Progenitor cell of endocrine pancreas (in vitro differentiated cells): Measurements from ENCODE around the gene FEZ2. TPM values are rescaled to one million over a fixed set of nuclear protein-coding genes. Genes with fewer than 3 reads are reported as not detected.

Source experiments
- DNase-seq: peaks from one replicate; pipeline ENCODE4 v3.0.0; 2021; ENCODE audit warnings: low spot score; ENCODE audit not compliant: unreplicated experiment
- H3K27ac Mint-ChIP-seq: 2 replicates; pipeline ENCODE4 v1.8.0; 2021; ENCODE audit warnings: mild to moderate bottlenecking, moderate library complexity, mixed read lengths
- H3K27me3 Mint-ChIP-seq: 2 replicates; pipeline ENCODE4 v1.8.0; 2021; ENCODE audit warnings: mixed read lengths
- H3K36me3 Mint-ChIP-seq: 2 replicates; pipeline ENCODE4 v1.8.0; 2022; ENCODE audit warnings: mixed read lengths; ENCODE audit not compliant: insufficient read depth
- H3K4me1 Mint-ChIP-seq: 2 replicates; pipeline ENCODE4 v1.8.0; 2021; ENCODE audit warnings: low read depth, mixed read lengths
- H3K4me3 Mint-ChIP-seq: 2 replicates; pipeline ENCODE4 v1.8.0; 2021; ENCODE audit warnings: low read depth, mild to moderate bottlenecking, moderate library complexity, mixed read lengths
- H3K9me3 Mint-ChIP-seq: 2 replicates; pipeline ENCODE4 v1.8.0; 2021; ENCODE audit warnings: low read depth, mixed read lengths
- long read RNA-seq: library from polyadenylated mRNA; unstranded; transcript quantifications from one replicate; pipeline ENCODE4 v2.0.0, GENCODE V29; 2020
- total RNA-seq: library from RNA; stranded (reverse); gene quantifications from 2 replicates; pipeline ENCODE4 v1.2.1, GENCODE V29; 2021
- TF ChIP-seq, protein P1 (sequence below): fragments of 200-600 bp; sonication (generic); IDR thresholded peaks from one replicate; pipeline ENCODE4 v1.5.0; 2021; ENCODE audit warnings: antibody characterized with exemption, mild to moderate bottlenecking; ENCODE audit not compliant: unreplicated experiment

The FEZ2 gene, protein sequence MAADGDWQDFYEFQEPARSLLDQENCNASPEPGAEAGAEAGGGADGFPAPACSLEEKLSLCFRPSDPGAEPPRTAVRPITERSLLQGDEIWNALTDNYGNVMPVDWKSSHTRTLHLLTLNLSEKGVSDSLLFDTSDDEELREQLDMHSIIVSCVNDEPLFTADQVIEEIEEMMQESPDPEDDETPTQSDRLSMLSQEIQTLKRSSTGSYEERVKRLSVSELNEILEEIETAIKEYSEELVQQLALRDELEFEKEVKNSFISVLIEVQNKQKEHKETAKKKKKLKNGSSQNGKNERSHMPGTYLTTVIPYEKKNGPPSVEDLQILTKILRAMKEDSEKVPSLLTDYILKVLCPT
- 28.7 and 36.1 TPM in 2 replicates for total RNA-seq
- long read RNA-seq, full-length matches to known transcripts, result 3 of 10 reads
- long read RNA-seq, partial matches to known transcripts, result 1 of 10 reads
- long read RNA-seq, other reads (novel, unspliced or antisense), result 6 of 10 reads

DNA sequence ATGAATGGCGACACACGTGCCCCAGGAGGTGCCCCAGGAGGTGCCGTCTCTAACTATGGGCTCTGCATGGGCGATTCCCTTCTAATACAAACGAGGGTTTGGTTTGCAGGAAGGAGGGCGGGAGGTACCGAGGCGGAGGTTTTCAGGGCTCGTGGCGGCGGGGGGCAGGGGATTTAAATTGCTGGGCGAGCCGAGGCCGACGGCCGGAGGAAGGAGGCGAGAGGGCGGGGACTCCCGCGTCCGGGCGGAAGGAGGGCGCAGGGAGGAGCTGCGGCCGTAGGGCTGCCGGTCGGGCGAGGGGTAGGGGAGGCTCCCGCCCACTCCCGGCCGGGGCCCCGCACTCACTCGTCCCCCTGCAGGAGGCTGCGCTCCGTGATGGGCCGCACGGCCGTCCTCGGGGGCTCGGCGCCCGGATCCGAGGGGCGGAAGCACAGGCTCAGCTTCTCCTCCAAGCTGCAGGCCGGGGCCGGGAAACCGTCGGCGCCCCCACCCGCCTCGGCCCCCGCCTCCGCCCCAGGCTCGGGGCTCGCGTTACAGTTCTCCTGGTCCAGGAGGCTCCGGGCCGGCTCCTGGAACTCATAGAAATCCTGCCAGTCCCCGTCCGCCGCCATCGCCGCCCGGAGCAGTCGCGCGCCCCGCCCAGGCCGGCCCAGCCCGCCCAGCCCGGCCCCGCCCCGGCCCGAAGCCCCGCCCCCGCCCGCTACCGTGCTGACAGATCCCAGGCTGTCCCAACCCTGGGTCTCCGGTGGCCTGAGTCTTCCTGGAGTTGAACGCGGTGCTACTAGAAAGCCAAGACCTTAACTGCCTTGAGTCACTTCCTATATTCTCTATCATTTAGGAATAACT is at the start of gene FEZ2:
TSS of gene FEZ2 (minus strand) at position 637 of the 846 bp plus-strand sequence. CDS start at position 611, 26 bp downstream.
- peak within 1 kb of the TSS; percentile 88 for H3K27ac Mint-ChIP-seq
- DNase-seq, result peak; percentile 70
- no peaks in the 10 kb centered on the region for H3K9me3 Mint-ChIP-seq
- no peaks in the 10 kb centered on the region for H3K27me3 Mint-ChIP-seq
- peaks cover 6% of the 10 kb centered on the region for H3K36me3 Mint-ChIP-seq
- TF ChIP-seq, protein P1, sequence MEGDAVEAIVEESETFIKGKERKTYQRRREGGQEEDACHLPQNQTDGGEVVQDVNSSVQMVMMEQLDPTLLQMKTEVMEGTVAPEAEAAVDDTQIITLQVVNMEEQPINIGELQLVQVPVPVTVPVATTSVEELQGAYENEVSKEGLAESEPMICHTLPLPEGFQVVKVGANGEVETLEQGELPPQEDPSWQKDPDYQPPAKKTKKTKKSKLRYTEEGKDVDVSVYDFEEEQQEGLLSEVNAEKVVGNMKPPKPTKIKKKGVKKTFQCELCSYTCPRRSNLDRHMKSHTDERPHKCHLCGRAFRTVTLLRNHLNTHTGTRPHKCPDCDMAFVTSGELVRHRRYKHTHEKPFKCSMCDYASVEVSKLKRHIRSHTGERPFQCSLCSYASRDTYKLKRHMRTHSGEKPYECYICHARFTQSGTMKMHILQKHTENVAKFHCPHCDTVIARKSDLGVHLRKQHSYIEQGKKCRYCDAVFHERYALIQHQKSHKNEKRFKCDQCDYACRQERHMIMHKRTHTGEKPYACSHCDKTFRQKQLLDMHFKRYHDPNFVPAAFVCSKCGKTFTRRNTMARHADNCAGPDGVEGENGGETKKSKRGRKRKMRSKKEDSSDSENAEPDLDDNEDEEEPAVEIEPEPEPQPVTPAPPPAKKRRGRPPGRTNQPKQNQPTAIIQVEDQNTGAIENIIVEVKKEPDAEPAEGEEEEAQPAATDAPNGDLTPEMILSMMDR, result peak; percentile 36
- H3K4me3 Mint-ChIP-seq, result peak within 1 kb of the TSS; percentile 83
- peaks cover 25% of the 10 kb centered on the region for H3K4me1 Mint-ChIP-seq

DNA sequence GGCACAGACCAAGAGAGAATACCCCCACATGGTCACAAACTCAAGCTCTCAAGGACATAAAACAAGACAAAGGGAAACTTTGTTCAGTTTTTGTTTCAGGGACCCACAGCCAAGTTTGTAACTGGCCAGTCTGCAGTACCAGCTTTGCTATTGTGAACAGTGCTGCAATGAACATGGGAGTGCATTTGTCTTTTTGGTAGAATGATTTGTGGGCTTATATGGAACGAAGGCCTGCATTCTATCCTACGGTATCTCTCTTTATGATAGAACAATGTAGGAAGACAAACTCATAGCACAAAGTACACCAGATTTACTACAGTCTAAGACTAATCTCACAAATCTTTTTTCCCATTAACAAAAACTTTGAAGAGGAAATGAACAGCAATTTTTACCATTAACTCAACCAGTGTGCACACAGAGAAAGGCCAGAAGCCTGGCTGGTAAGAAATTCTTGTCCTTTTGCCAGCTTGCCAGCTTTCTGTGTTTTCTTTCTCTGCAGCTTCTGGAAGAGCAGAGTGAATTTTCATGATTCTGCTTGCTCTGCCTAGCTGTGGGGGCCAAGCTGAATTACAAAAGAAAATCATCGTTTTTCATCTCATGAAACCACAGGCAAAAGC is 37.1 kb upstream of the FEZ2 start:
- H3K36me3 Mint-ChIP-seq, result no peaks in the 10 kb centered on the region
- no peak for DNase-seq
- no peaks in the 10 kb centered on the region for H3K4me1 Mint-ChIP-seq
- no peak overlapping the region for H3K27ac Mint-ChIP-seq
- no peaks in the 10 kb centered on the region for H3K27me3 Mint-ChIP-seq
- TF ChIP-seq, protein P1, result no peak
- H3K4me3 Mint-ChIP-seq, result no peak overlapping the region
- peaks cover 13% of the 10 kb centered on the region for H3K9me3 Mint-ChIP-seq

DNA sequence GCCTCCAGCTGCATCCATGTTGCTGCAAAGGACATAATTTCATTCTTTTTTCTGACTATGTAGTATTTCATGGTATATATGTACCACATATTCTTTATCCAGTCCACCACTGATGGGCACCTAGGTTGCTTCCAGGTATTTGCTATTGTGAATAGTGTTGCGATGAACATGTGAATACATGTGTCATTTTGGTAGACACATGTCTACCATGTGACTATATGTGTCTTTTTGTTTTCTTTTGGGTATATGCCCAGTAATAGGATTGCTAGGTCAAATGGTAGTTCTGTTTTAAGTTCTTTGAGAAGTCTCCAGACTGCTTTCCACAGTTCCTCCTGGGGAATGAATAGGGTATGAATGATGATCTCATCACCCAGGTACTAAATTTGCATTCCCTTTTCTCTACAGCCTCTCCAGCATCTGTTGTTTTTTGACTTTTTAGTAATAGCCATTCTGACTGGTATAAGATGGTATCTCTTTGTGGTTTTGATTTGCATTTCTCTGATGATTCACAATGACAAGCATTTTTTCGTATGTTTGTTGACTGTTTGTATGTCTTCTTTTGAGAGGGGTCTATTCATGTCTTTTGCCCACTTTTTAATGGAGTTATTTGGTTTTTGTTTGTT is 35.6 kb upstream of the FEZ2 start:
- H3K4me1 Mint-ChIP-seq, result no peaks in the 10 kb centered on the region
- peaks cover 13% of the 10 kb centered on the region for H3K9me3 Mint-ChIP-seq
- DNase-seq, result no peak
- no peak overlapping the region for H3K27ac Mint-ChIP-seq
- TF ChIP-seq, protein P1, result no peak
- no peaks in the 10 kb centered on the region for H3K36me3 Mint-ChIP-seq
- H3K27me3 Mint-ChIP-seq, result no peaks in the 10 kb centered on the region
- H3K4me3 Mint-ChIP-seq, result no peak overlapping the region

DNA sequence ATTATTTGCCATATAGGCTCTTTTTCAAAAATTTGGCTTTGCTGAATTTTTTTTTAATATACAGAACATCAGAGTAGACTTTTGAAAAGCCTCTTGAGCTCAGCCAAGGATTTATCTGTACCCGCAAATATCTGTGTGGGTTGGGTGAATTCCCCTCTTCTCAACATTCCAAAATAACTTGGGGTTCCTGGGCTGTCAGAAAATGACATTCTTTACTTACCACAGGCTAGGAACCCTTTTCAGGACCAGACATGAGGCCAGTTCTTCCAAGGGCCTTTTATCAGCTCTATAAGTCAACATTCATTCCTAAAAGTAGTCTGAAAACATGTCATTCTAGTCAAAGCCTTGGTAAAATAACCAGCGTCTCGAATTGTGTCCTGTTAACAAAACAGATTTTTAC is 28.8 kb upstream of the FEZ2 start:
- Mint-ChIP-seq H3K4me1 (peaks cover 2% of the 10 kb centered on the region), H3K9me3 (peaks cover 18% of the 10 kb centered on the region), H3K36me3 (no peaks in the 10 kb centered on the region), H3K4me3 (no peak overlapping the region), H3K27ac (no peak overlapping the region), H3K27me3 (no peaks in the 10 kb centered on the region)
- TF ChIP-seq, protein P1, result no peak
- DNase-seq, result no peak
